K562 (cell line): Measurements from ENCODE around the gene MYOM1. TPM values are rescaled to one million over a fixed set of nuclear protein-coding genes. Genes with fewer than 3 reads are reported as not detected.

Experiments used
- ARID3B ChIP-seq: fragments of 250-450 bp; sonication (Bioruptor Pico); IDR thresholded peaks from 2 replicates; pipeline ENCODE4 v1.4.0; 2020; ENCODE audit warnings: borderline replicate concordance
- CHAMP1 ChIP-seq: fragments of 450-650 bp; IDR thresholded peaks from 2 replicates; pipeline ENCODE4 v1.6.1; 2016; ENCODE audit warnings: mild to moderate bottlenecking
- CHD4 ChIP-seq: fragments of 200-600 bp; sonication (generic); IDR thresholded peaks from 3 replicates; pipeline ENCODE4 v1.6.1; 2012; ENCODE audit warnings: low read depth, mild to moderate bottlenecking, mixed read lengths, low read length, inconsistent platforms; ENCODE audit not compliant: insufficient read depth, insufficient replicate concordance, poor library complexity, severe bottlenecking
- DMBX1 ChIP-seq: fragments of 250-450 bp; sonication (Bioruptor Pico); IDR thresholded peaks from 2 replicates; pipeline ENCODE4 v1.8.0; 2022; ENCODE audit warnings: inconsistent platforms, mild to moderate bottlenecking, moderate library complexity, borderline replicate concordance
- FOXK1 ChIP-seq: sonication (generic); formaldehyde crosslinking; IDR thresholded peaks from 2 replicates; pipeline ENCODE4 v1.8.0; 2022; ENCODE audit warnings: missing genetic modification reagents, mild to moderate bottlenecking, borderline replicate concordance
- FOXM1 ChIP-seq, 2 experiments: fragments of 450-650 bp in 1 of 2; sonication (generic) in 1 of 2; formaldehyde crosslinking in 1 of 2; IDR thresholded peaks; 2 replicates each; pipeline versions ENCODE4 v1.6.1 to v1.9.0; 2017 to 2022; ENCODE audit warnings: low read depth in 2 of 2, mild to moderate bottlenecking in 2 of 2, missing genetic modification reagents in 1 of 2, moderate library complexity in 1 of 2
- GABPB2 ChIP-seq: fragments of 250-450 bp; sonication (Bioruptor Pico); conservative IDR thresholded peaks from 2 replicates; pipeline ENCODE4 v1.5.1; 2021; ENCODE audit warnings: mild to moderate bottlenecking
- GATA2 ChIP-seq: sonication (generic); formaldehyde crosslinking; IDR thresholded peaks from 2 replicates; pipeline ENCODE4 v1.4.0; 2020; ENCODE audit warnings: mild to moderate bottlenecking, missing genetic modification reagents
- HMGXB4 ChIP-seq: sonication (generic); formaldehyde crosslinking; IDR thresholded peaks from 2 replicates; pipeline ENCODE4 v1.8.1; 2023; ENCODE audit warnings: mild to moderate bottlenecking, missing genetic modification reagents
- JUND ChIP-seq, 2 experiments: IDR thresholded peaks; 2 replicates in 1 of 2; 3 replicates in 1 of 2; pipeline ENCODE4 v1.6.1; 2011; ENCODE audit warnings: borderline replicate concordance in 2 of 2, low read depth in 2 of 2, low read length in 2 of 2, improper control_type of control experiment in 1 of 2, missing biosample characterization in 1 of 2, missing genetic modification characterization in 1 of 2, missing genetic modification reagents in 1 of 2
- KDM1A ChIP-seq, 2 experiments: fragments of 450-650 bp; IDR thresholded peaks; 2 replicates each; pipeline ENCODE4 v1.6.1; 2016; ENCODE audit warnings: mild to moderate bottlenecking in 2 of 2
- MEF2D ChIP-seq: conservative IDR thresholded peaks from 2 replicates; pipeline ENCODE4 v1.6.1; 2016; ENCODE audit warnings: low read depth, missing genetic modification characterization, missing compliant biosample characterization
- PREB ChIP-seq: sonication (generic); formaldehyde crosslinking; IDR thresholded peaks from 2 replicates; pipeline ENCODE4 v1.8.1; 2023; ENCODE audit warnings: mild to moderate bottlenecking, missing genetic modification reagents
- THAP7 ChIP-seq: fragments of 250-450 bp; sonication (Bioruptor Pico); IDR thresholded peaks from 2 replicates; pipeline ENCODE4 v1.5.0; 2021
- TRIM24 ChIP-seq, 2 experiments: fragments of 450-650 bp; IDR thresholded peaks; 2 replicates each; pipeline ENCODE4 v1.6.1; 2016
- ZFPM2 ChIP-seq: fragments of 250-450 bp; sonication (Bioruptor Pico); IDR thresholded peaks from 2 replicates; pipeline ENCODE4 v1.5.1; 2022; ENCODE audit warnings: mild to moderate bottlenecking
- polyA plus RNA-seq, 8 experiments: library from polyadenylated mRNA; depleted of rRNA in 4 of 8; stranded (reverse) in 5 of 8; unstranded in 3 of 8; fragments of >200 nt; fragmentation: Nextera tagmentation in 2 of 8; fragmentation: Illumina TruSeq in 1 of 8; extraction: Ambion mirVana in 2 of 8; extraction: Trizol in 1 of 8; gene quantifications; 2 replicates each; pipeline versions ENCODE4 v1.2.1 to v1.2.3, GENCODE V29; 2011 to 2014; ENCODE audit warnings: inconsistent platforms in 1 of 8, missing spikeins in 1 of 8
- total RNA-seq, 7 experiments: library from RNA; depleted of rRNA in 6 of 7; stranded (reverse); fragments of >200 nt in 6 of 7; fragmentation: Illumina TruSeq in 2 of 7; extraction: Trizol in 2 of 7; gene quantifications; 2 replicates each; pipeline versions ENCODE4 v1.2.1 to v1.2.3, GENCODE V29; 2011 to 2021; ENCODE audit warnings: low replicate concordance in 1 of 7

MYOM1 gene
- total and polyA plus RNA-seq, 9 of the 15 experiments (the other 6 are each of a cell fraction or from before 2014, with no cell fraction given) = 0.01 to 0.62 (median 0.25) TPM

- TF ChIP-seq CHD4 = no peak
- TF ChIP-seq HMGXB4 = peak; percentile 73; the same call in 1 of the 2 replicates
- no peak for TF ChIP-seq KDM1A (IDR thresholded peaks at IDR 0.05)
- TF ChIP-seq CHAMP1 = no peak
- TF ChIP-seq DMBX1 = no peak
- TF ChIP-seq FOXK1 (CRISPR knock-in tag) = no peak
- TF ChIP-seq GABPB2 (CRISPR knock-in tag) = 0 out of 2 replicates have a peak, but pooled peaks have one; percentile 51
- no peak for TF ChIP-seq PREB (CRISPR knock-in tag)
- no peak for TF ChIP-seq ZFPM2 (CRISPR knock-in tag)
- no peak for TF ChIP-seq THAP7 (CRISPR knock-in tag)
- no peak for TF ChIP-seq GATA2 (CRISPR knock-in tag)
- 0 out of 2 replicates have a peak, but pooled peaks have one; percentile 1 for TF ChIP-seq MEF2D (tag)
- TF ChIP-seq JUND (IDR thresholded peaks at IDR 0.05; ENCODE audit: borderline replicate concordance, low read depth, low read length) = peak; percentile 74
- peak; percentile 51; the same call in 1 of the 3 replicates for TF ChIP-seq JUND (tag; IDR thresholded peaks at IDR 0.05; ENCODE audit: borderline replicate concordance, low read depth, low read length)
- TF ChIP-seq ARID3B = no peak
- 0 out of 4 replicates have a peak, but pooled peaks of 1 of the 2 experiments have one; percentile 8 for TF ChIP-seq TRIM24 (IDR thresholded peaks at IDR 0.05)
- TF ChIP-seq FOXM1 (IDR thresholded peaks at IDR 0.05; ENCODE audit: low read depth) = no peak
- no peak for TF ChIP-seq FOXM1 (CRISPR knock-in tag; IDR thresholded peaks at IDR 0.05; ENCODE audit: low read depth)
Observed at GRCh38 chr18:3245853-3246634, 26.3 kb upstream of the MYOM1 start (continued).
